Natural killer cell (primary cell): ENCODE measurements around the gene UBXN1. TPM values are rescaled to one million over a fixed set of nuclear protein-coding genes. Genes with fewer than 3 reads are reported as not detected.

Source experiments
- ATAC-seq, 3 donors: fragments of 150-1000 bp in 2 of 3; fragments of 200-7000 bp in 1 of 3; cut with Tn5 transposase; 1 replicate in 1 of 3; 2 replicates in 2 of 3; pipeline ENCODE4 v1.10.0; 2021; ENCODE audit warnings: mild to moderate bottlenecking in 2 of 3, moderate library complexity in 2 of 3
- DNase-seq, 2 donors: peaks; one replicate each; pipeline versions ENCODE4 v3.0.0 to v3.0.0-alpha.2; 2013 to 2021; ENCODE audit warnings: mixed read lengths in 1 of 2
- H3K27ac ChIP-seq: one replicate; pipeline ENCODE4 v1.5.1; 2013; ENCODE audit warnings: mild to moderate bottlenecking, low read length
- H3K27me3 ChIP-seq: one replicate; pipeline ENCODE4 v1.6.1; 2013; ENCODE audit warnings: low read length; ENCODE audit not compliant: control insufficient read depth, insufficient read depth
- H3K36me3 ChIP-seq: one replicate; pipeline ENCODE4 v1.6.1; 2013; ENCODE audit warnings: low read length; ENCODE audit not compliant: control insufficient read depth, insufficient read depth
- H3K4me1 ChIP-seq: one replicate; pipeline ENCODE4 v1.6.1; 2013; ENCODE audit warnings: low read length; ENCODE audit not compliant: control insufficient read depth, insufficient read depth
- H3K4me3 ChIP-seq: one replicate; pipeline ENCODE4 v1.5.1; 2013; ENCODE audit warnings: low read length
- H3K9me3 ChIP-seq: one replicate; pipeline ENCODE4 v1.6.1; 2013; ENCODE audit warnings: low read length; ENCODE audit not compliant: control insufficient read depth, insufficient read depth
- H3K27ac Mint-ChIP-seq, 2 donors: one replicate each; pipeline ENCODE4 v1.8.0; 2022; ENCODE audit warnings: mild to moderate bottlenecking in 2 of 2, mixed read lengths in 2 of 2, moderate library complexity in 1 of 2
- H3K27me3 Mint-ChIP-seq, 2 donors: one replicate each; pipeline ENCODE4 v1.8.0; 2022; ENCODE audit warnings: low read depth in 2 of 2, mixed read lengths in 2 of 2
- H3K36me3 Mint-ChIP-seq: one replicate; pipeline ENCODE4 v1.8.0; 2022; ENCODE audit warnings: mixed read lengths
- H3K4me1 Mint-ChIP-seq, 2 donors: one replicate each; pipeline ENCODE4 v1.8.0; 2022; ENCODE audit warnings: mixed read lengths in 2 of 2
- H3K4me3 Mint-ChIP-seq: one replicate; pipeline ENCODE4 v1.8.0; 2022; ENCODE audit warnings: mild to moderate bottlenecking, moderate library complexity, mixed read lengths
- H3K9me3 Mint-ChIP-seq, 2 donors: one replicate each; pipeline ENCODE4 v1.8.0; 2022; ENCODE audit warnings: mixed read lengths in 2 of 2
- WGBS: methylation state at CpG from one replicate; pipeline ENCODE4 v1.1.7; 2013; ENCODE audit warnings: missing lambda C conversion rate; ENCODE audit not compliant: insufficient coverage; 5-methylcytosine and 5-hydroxymethylcytosine counted together
- intact Hi-C: fragments of 100-400 bp; cut with micrococcal nuclease; formaldehyde crosslinking; loops from one replicate; pipeline ENCODE4 v1.14.2; 2022
- total RNA-seq, 4 donors: library from RNA; stranded (reverse); fragments of 120-200 nt in 1 of 4; gene quantifications; one replicate each; pipeline versions ENCODE4 v1.2.3 to v1.2.4, GENCODE V29; 2013 to 2022
- TF ChIP-seq, protein P1 (sequence below): fragments of 200-600 bp; IDR thresholded peaks from one replicate; pipeline ENCODE4 v1.8.0; 2022; ENCODE audit warnings: antibody characterized with exemption

UBXN1 gene
- total RNA-seq, 3 donors from 2014 or later (not counting 1 experiment from before 2014, with no cell fraction given): 179 to 238 (median 238) TPM

DNA sequence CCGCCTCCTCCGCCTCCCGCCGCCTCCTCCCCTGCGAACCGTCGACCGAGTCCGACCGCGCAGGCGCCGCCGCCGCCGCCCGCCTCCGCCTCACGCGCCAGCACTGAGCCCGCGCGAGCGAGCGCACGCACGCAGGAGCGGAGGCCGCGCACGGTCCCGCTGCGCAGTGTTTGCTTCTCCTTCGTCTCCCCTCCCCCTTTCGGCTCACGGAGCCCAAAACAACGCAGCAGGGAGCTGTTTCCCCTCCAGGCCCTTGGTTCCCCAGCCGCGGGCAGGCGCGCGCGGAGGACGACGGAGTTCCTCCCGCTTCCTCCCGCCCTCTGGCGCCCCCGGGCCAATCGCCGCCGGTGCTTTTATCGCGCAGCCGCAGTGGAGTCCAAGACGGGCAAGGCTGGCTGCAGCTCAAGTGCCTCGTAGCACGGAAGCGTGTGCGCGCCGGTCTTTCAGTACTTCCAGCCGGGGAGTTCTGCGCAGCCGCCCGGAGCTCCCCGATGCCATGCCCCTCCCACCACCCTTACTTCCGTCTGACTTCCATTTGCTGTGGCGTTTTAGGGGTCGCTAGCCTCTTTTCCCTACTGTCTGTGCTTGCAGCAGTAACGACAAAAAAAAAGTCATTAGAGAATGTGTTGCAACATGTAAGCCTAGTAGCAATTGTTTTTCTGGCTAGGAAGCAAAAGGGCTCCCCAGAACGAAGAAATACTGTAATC, 48.4 kb upstream of the UBXN1 start, which contains the start of gene HNRNPUL2:
TSS of gene HNRNPUL2 (minus strand) at position 293 of the 707 bp plus-strand sequence. CDS start 301 bp downstream, outside the sequence.
- Histone ChIP-seq H3K9me3 (no peaks in the 10 kb centered on the region), H3K27me3 (no peaks in the 10 kb centered on the region), H3K27ac (peak within 1 kb of the TSS; percentile 88), H3K36me3 (peaks cover 32% of the 10 kb centered on the region), H3K4me3 (peak within 1 kb of the TSS; percentile 91), H3K4me1 (peaks cover 44% of the 10 kb centered on the region)
- ATAC-seq: peak; percentile 82 to 91 (median 84)
- Mint-ChIP-seq H3K4me1 (peaks cover 44 to 60% of the 10 kb centered on the region in 2 donors), H3K27ac (peak within 1 kb of the TSS; percentile 99), H3K9me3 (no peaks in the 10 kb centered on the region), H3K4me3 (peak within 1 kb of the TSS; percentile 98), H3K36me3 (peaks cover 15% of the 10 kb centered on the region), H3K27me3 (no peaks in the 10 kb centered on the region)
- intact Hi-C loops: loop anchor here (1.0 to 5.0 kb wide), 4 partner anchors 18 to 105 kb away; partner anchors contain the start of genes C11orf98, CSKMT, STX5 and TEX54
- peak; percentile 97 to 100 for DNase-seq
- under 1% methylated on average over 72 of the region's 72 CpGs for WGBS
- TF ChIP-seq, protein P1, sequence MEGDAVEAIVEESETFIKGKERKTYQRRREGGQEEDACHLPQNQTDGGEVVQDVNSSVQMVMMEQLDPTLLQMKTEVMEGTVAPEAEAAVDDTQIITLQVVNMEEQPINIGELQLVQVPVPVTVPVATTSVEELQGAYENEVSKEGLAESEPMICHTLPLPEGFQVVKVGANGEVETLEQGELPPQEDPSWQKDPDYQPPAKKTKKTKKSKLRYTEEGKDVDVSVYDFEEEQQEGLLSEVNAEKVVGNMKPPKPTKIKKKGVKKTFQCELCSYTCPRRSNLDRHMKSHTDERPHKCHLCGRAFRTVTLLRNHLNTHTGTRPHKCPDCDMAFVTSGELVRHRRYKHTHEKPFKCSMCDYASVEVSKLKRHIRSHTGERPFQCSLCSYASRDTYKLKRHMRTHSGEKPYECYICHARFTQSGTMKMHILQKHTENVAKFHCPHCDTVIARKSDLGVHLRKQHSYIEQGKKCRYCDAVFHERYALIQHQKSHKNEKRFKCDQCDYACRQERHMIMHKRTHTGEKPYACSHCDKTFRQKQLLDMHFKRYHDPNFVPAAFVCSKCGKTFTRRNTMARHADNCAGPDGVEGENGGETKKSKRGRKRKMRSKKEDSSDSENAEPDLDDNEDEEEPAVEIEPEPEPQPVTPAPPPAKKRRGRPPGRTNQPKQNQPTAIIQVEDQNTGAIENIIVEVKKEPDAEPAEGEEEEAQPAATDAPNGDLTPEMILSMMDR: no peak

DNA sequence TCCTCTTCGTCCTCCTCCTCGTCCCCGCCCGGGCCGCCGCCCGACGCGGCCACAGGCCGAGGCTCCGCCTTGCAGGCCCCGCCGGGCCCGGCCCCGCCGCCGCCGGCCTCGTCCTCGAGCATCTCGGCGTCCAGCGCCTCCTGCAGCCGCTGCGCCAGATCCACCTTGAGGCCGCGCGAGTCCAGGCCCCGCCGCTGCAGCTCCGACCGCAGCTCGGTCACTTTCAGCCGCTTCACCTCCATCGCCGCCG, 48.0 kb upstream of the UBXN1 start:
- peak; percentile 2 to 7 (median 4) for ATAC-seq
- TF ChIP-seq, protein P1: no peak
- under 1% methylated on average over 37 of the region's 37 CpGs for WGBS
- DNase-seq: no peak
- Histone ChIP-seq H3K27ac (peak overlapping the region; percentile 77), H3K36me3 (peaks cover 37% of the 10 kb centered on the region), H3K4me3 (peak overlapping the region; percentile 91), H3K4me1 (peaks cover 44% of the 10 kb centered on the region), H3K27me3 (no peaks in the 10 kb centered on the region), H3K9me3 (no peaks in the 10 kb centered on the region)
- intact Hi-C loops: loop anchor here (1.0 to 5.0 kb wide), 4 partner anchors 18 to 106 kb away; partner anchors contain the start of genes C11orf98, CSKMT, STX5 and TEX54
- peak overlapping the region; percentile 99 for H3K27ac Mint-ChIP-seq
- peaks cover 49 to 60% of the 10 kb centered on the region in 2 donors for H3K4me1 Mint-ChIP-seq
- peaks cover 20% of the 10 kb centered on the region for H3K36me3 Mint-ChIP-seq
- H3K4me3 Mint-ChIP-seq: peak overlapping the region; percentile 98
- H3K9me3 Mint-ChIP-seq: no peaks in the 10 kb centered on the region
- H3K27me3 Mint-ChIP-seq: no peaks in the 10 kb centered on the region

DNA sequence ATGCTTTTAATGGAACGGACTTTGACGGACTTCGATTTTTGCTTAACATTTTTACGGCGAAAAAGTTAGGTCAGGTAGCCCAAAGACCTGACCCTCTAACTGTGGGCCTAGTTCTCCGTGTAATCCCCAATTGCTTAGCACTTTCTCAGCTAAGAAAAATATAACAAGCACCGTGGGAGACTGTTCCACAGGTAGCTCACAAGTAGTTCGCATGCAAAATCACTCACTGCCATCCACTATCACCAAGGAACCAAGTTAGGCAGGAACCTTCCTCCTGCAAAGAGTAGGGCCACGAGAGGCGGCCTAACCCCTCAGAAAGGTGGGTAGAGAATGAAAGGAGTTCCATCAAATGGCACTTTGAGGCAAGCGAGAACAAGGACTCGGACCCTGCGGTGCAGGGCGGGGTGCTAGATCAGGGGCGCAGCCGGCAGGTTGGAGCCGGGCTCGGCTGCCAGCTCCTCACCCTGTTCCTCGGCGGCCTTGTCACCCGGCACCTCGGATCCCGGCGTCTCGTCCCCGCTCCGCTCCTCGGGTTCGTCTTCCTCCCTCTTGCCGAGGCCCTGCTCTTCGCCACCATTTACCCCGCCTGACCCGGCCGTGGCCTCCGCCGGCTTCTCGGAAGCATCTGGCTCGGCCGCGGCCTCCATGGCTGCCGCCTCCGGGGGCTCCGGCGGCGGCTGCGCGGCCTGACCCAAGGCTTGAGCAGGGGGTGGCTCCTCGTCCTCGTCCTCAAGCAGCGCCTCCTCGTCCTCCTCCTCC, 47.5 kb upstream of the UBXN1 start:
- Mint-ChIP-seq H3K4me3 (peak overlapping the region; percentile 98), H3K36me3 (peaks cover 25% of the 10 kb centered on the region), H3K27ac (peak overlapping the region; percentile 99), H3K27me3 (no peaks in the 10 kb centered on the region), H3K4me1 (peaks cover 54 to 60% of the 10 kb centered on the region in 2 donors), H3K9me3 (no peaks in the 10 kb centered on the region)
- Histone ChIP-seq H3K27me3 (no peaks in the 10 kb centered on the region), H3K4me1 (peaks cover 43% of the 10 kb centered on the region), H3K27ac (peak overlapping the region; percentile 77), H3K36me3 (peaks cover 39% of the 10 kb centered on the region), H3K9me3 (no peaks in the 10 kb centered on the region), H3K4me3 (peak overlapping the region; percentile 91)
- TF ChIP-seq, protein P1: no peak
- intact Hi-C loops: loop anchor here (2.0 to 5.0 kb wide), 2 partner anchors 59 to 106 kb away; partner anchors contain the start of genes C11orf98, CSKMT, STX5 and TEX54
- DNase-seq (no peak), ATAC-seq (no peak)
- 0% methylated on average over 51 of the region's 51 CpGs for WGBS
